OCI-LY7 (cell line): ENCODE results near the gene TPRG1L. TPM values are rescaled to one million over a fixed set of nuclear protein-coding genes. Genes with fewer than 3 reads are reported as not detected.

Experiments used
- BruUV-seq: library from RNA; stranded (reverse); fragments of 400-500 nt; replicated peaks from 2 replicates; lab custom pipeline; 2021; lab: Mats Ljungman, UMichigan
- CTCF ChIA-PET: fragments of 300-600 bp; sonication (Branson Sonifier 250); formaldehyde crosslinking; loops from one replicate; lab custom pipeline; 2022; ENCODE audit warnings: antibody characterized with exemption; ENCODE audit not compliant: unreplicated experiment; lab: Charles Lee
- POLR2A ChIA-PET: fragments of 300-600 bp; sonication (Branson Sonifier 250); formaldehyde crosslinking; loops from one replicate; lab custom pipeline; 2022; ENCODE audit warnings: antibody characterized with exemption; lab: Charles Lee
- DNase-seq: peaks from one replicate; pipeline ENCODE4 v3.0.0-alpha.2; 2015; ENCODE audit warnings: low spot score
- H2AFZ ChIP-seq: fragments of 200-600 bp; sonication (generic), shearing (Covaris generic); 2 replicates; pipeline ENCODE4 v1.6.1; 2014; ENCODE audit warnings: mild to moderate bottlenecking, antibody characterized with exemption, low read length, moderate library complexity
- H3K27ac ChIP-seq: fragments of 200-600 bp; sonication (generic); 2 replicates; pipeline ENCODE4 v1.5.1; 2014; ENCODE audit warnings: mixed run types, low read depth, mild to moderate bottlenecking, moderate library complexity, low read length, inconsistent platforms; ENCODE audit not compliant: poor library complexity, severe bottlenecking
- H3K36me3 ChIP-seq: fragments of 200-600 bp; sonication (generic); 2 replicates; pipeline ENCODE4 v1.6.1; 2014; ENCODE audit warnings: mild to moderate bottlenecking, antibody characterized with exemption, low read length, moderate library complexity, mixed read lengths; ENCODE audit not compliant: insufficient read depth
- H3K4me1 ChIP-seq: fragments of 200-600 bp; sonication (generic); 2 replicates; pipeline ENCODE4 v1.5.1; 2014; ENCODE audit warnings: mild to moderate bottlenecking, low read length; ENCODE audit not compliant: insufficient read depth, poor library complexity, severe bottlenecking
- H3K4me2 ChIP-seq: fragments of 200-600 bp; sonication (generic); 2 replicates; pipeline ENCODE4 v1.6.1; 2014; ENCODE audit warnings: mild to moderate bottlenecking, low read length
- H3K4me3 ChIP-seq: fragments of 200-600 bp; sonication (generic); 2 replicates; pipeline ENCODE4 v1.5.1; 2014; ENCODE audit warnings: mild to moderate bottlenecking, low read depth, low read length; ENCODE audit not compliant: poor library complexity, severe bottlenecking
- H3K79me2 ChIP-seq: fragments of 200-600 bp; sonication (generic); 2 replicates; pipeline ENCODE4 v1.6.1; 2016; ENCODE audit warnings: low read depth, mild to moderate bottlenecking, low read length, moderate library complexity, mixed read lengths; ENCODE audit not compliant: insufficient read depth
- H3K9me2 ChIP-seq: fragments of 200-600 bp; sonication (generic); 2 replicates; pipeline ENCODE4 v1.6.1; 2016; ENCODE audit warnings: mild to moderate bottlenecking, low read length, mixed read lengths; ENCODE audit not compliant: insufficient read depth
- H3K9me3 ChIP-seq: fragments of 200-600 bp; sonication (generic); 2 replicates; pipeline ENCODE4 v1.6.1; 2014; ENCODE audit warnings: mild to moderate bottlenecking, mixed run types, low read length, mixed read lengths
- H4K20me1 ChIP-seq: fragments of 200-600 bp; sonication (generic); 2 replicates; pipeline ENCODE4 v1.6.1; 2014; ENCODE audit warnings: mild to moderate bottlenecking, antibody characterized with exemption, low read length, moderate library complexity, mixed read lengths; ENCODE audit not compliant: insufficient read depth
- EZH2phosphoT487 ChIP-seq: fragments of 200-600 bp; sonication (generic); IDR thresholded peaks from 2 replicates; pipeline ENCODE4 v1.6.1; 2018; ENCODE audit warnings: low read depth, borderline replicate concordance, mild to moderate bottlenecking, mixed run types, antibody characterized with exemption, low read length, moderate library complexity, mixed read lengths
- intact Hi-C: fragments of 100-400 bp; cut with micrococcal nuclease; formaldehyde crosslinking; loops from one replicate; pipeline ENCODE4 v1.10.0; 2022; ENCODE audit not compliant: unreplicated experiment
- total RNA-seq, 2 experiments: library from RNA; depleted of rRNA in 1 of 2; stranded (reverse); fragments of >200 nt in 1 of 2; shearing (Covaris generic) in 1 of 2; gene quantifications; 2 replicates each; pipeline ENCODE4 v1.2.3, GENCODE V29; 2014 to 2022
- TF ChIP-seq, protein P1 (sequence below): fragments of 200-600 bp; sonication (generic); conservative IDR thresholded peaks from 2 replicates; pipeline ENCODE4 v1.5.1; 2014; ENCODE audit warnings: mild to moderate bottlenecking, antibody characterized with exemption, low read length, moderate library complexity, mixed read lengths

TPRG1L gene
- total RNA-seq, 2 experiments from 2014 or later, result 3.1 to 6.8 TPM

DNA sequence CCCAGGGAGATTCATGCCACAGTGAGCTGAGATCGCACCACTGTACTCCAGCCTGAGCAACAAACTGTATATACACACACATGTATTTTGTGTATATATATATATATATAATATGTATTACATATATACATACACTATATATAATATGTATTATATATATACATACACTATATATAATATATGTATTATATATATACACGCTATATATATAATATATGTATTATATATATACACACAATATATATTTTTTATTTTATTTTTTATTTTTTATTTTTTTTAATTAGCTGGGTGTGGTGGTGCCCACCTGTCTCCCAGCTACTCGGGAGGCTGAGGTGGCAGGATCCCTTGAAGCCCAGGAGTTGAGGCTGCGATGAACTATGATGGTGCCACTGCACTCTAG is 36.8 kb downstream of the TPRG1L start:
- no peaks in the 10 kb centered on the region for H4K20me1 ChIP-seq
- no peaks in the 10 kb centered on the region for H3K9me2 ChIP-seq
- no peak for DNase-seq
- H3K9me3 ChIP-seq, result no peaks in the 10 kb centered on the region
- BruUV-seq, result no TSS peak
- ChIA-PET POLR2A (no interaction called here), CTCF (no interaction called here)
- peaks cover 34% of the 10 kb centered on the region for H3K4me1 ChIP-seq
- H3K4me3 ChIP-seq, result no peak overlapping the region
- intact Hi-C loops, result no loop called here
- no peak overlapping the region for H3K4me2 ChIP-seq
- TF ChIP-seq, protein P1, sequence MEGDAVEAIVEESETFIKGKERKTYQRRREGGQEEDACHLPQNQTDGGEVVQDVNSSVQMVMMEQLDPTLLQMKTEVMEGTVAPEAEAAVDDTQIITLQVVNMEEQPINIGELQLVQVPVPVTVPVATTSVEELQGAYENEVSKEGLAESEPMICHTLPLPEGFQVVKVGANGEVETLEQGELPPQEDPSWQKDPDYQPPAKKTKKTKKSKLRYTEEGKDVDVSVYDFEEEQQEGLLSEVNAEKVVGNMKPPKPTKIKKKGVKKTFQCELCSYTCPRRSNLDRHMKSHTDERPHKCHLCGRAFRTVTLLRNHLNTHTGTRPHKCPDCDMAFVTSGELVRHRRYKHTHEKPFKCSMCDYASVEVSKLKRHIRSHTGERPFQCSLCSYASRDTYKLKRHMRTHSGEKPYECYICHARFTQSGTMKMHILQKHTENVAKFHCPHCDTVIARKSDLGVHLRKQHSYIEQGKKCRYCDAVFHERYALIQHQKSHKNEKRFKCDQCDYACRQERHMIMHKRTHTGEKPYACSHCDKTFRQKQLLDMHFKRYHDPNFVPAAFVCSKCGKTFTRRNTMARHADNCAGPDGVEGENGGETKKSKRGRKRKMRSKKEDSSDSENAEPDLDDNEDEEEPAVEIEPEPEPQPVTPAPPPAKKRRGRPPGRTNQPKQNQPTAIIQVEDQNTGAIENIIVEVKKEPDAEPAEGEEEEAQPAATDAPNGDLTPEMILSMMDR, result no peak
- no peak for TF ChIP-seq EZH2phosphoT487
- H2AFZ ChIP-seq, result no peak overlapping the region
- no peak overlapping the region for H3K27ac ChIP-seq
- no peaks in the 10 kb centered on the region for H3K79me2 ChIP-seq
- H3K36me3 ChIP-seq, result no peaks in the 10 kb centered on the region

DNA sequence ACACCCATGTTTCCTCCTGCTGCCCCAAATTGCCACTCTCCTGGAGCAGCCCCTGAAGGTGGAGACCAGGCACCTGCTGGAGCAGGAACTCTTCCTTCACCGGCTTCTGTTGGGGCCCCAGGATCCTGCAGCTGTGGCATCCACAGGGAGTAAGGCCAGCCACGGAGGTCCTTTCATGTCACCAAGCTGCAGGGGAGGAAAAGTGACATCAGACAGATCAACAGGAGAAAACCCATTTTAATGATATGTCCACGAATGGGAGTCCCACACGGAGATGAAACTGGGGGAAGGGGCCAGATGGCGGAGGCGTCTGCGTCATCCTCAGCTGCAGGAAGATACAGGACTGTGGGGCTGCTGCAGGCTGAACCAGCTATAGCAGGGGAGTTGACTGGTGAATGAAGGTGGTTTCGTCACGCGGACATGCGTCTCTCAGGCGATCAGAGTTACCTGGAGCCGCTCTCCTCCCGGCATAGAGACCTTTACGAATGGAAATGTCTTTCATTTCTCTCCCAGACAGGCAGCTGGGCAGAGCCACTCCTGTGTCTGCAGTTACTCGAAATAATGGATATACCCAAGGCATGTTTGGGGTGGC is 37.4 kb downstream of the TPRG1L start:
- H3K36me3 ChIP-seq, result no peaks in the 10 kb centered on the region
- intact Hi-C loops, result no loop called here
- DNase-seq, result no peak
- H3K27ac ChIP-seq, result no peak overlapping the region
- H3K4me3 ChIP-seq, result no peak overlapping the region
- peaks cover 40% of the 10 kb centered on the region for H3K4me1 ChIP-seq
- H3K9me3 ChIP-seq, result no peaks in the 10 kb centered on the region
- no peaks in the 10 kb centered on the region for H4K20me1 ChIP-seq
- H2AFZ ChIP-seq, result no peak overlapping the region
- no peak overlapping the region for H3K4me2 ChIP-seq
- TF ChIP-seq EZH2phosphoT487, result no peak
- TF ChIP-seq, protein P1, result no peak
- CTCF ChIA-PET, result no interaction called here
- POLR2A ChIA-PET, result no interaction called here
- BruUV-seq, result no TSS peak
- no peaks in the 10 kb centered on the region for H3K9me2 ChIP-seq
- no peaks in the 10 kb centered on the region for H3K79me2 ChIP-seq

- H3K27ac ChIP-seq, result no peak overlapping the region
- intact Hi-C loops, result no loop called here
- no peaks in the 10 kb centered on the region for H4K20me1 ChIP-seq
- TF ChIP-seq, protein P1, result no peak
- no peak for TF ChIP-seq EZH2phosphoT487
- H3K36me3 ChIP-seq, result no peaks in the 10 kb centered on the region
- H3K79me2 ChIP-seq, result no peaks in the 10 kb centered on the region
- CTCF ChIA-PET, result no interaction called here
- DNase-seq, result peak; percentile 18
- no peaks in the 10 kb centered on the region for H3K9me2 ChIP-seq
- H3K4me3 ChIP-seq, result no peak overlapping the region
- peak overlapping the region; percentile 92 for H2AFZ ChIP-seq
- H3K9me3 ChIP-seq, result no peaks in the 10 kb centered on the region
- POLR2A ChIA-PET, result interaction anchor here (0.5 kb wide), 1 partner anchor 122 kb away, joined by 3 read pairs; no protein-coding TSS in a partner anchor
- peak overlapping the region; percentile 58 for H3K4me2 ChIP-seq
- peaks cover 57% of the 10 kb centered on the region for H3K4me1 ChIP-seq
- no TSS peak for BruUV-seq
These were observed 39.3 kb downstream of the TPRG1L start for GRCh38 chr1:3663999-3664699.
